ENCODE results near the gene WASF2. TPM values are rescaled to one million over a fixed set of nuclear protein-coding genes. Genes with fewer than 3 reads are reported as not detected.
"Not testable (repeated sequence)": the region's sequence is repeated elsewhere in the genome, so short reads cannot be mapped to it uniquely, and the experiment has no call there.

The WASF2 gene
- total RNA-seq, 1 experiment from 2014 or later: 68.6 TPM

DNA sequence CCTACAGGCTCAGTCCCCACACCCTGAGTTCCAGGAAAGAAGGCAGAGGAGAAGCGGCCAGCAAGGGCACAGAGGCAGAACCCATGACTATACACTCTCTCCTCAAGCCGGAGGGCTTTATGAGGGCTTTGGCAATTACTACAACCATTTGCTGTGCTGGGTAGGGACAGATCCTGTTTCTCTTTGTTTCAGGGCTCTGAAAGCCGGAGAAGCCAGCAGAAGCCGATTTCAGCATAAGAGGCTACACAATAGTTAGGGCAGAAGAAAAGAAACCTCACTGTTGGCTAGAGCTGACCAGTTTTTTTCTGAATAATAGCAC is 83.6 kb downstream of the WASF2 start:
- no peak for DNase-seq
- H3K4me1 Mint-ChIP-seq (ENCODE audit: low read depth, unreplicated experiment): no peaks in the 10 kb centered on the region
- intact Hi-C loops (cut with micrococcal nuclease; ENCODE audit: unreplicated experiment): no loop called here
- H3K36me3 Mint-ChIP-seq (ENCODE audit: insufficient read depth, unreplicated experiment): peaks cover 20% of the 10 kb centered on the region
- no peaks in the 10 kb centered on the region for H3K9me3 Mint-ChIP-seq (ENCODE audit: unreplicated experiment)
- ChIA-PET POLR2A (no interaction called here), CTCF (no interaction called here)
- H3K4me3 Mint-ChIP-seq (ENCODE audit: unreplicated experiment): no peak overlapping the region
- TF ChIP-seq CTCF (IDR thresholded peaks at IDR 0.05; ENCODE audit: insufficient read depth in 1 of 2, low read depth in 1 of 2, low read length in 1 of 2, severe bottlenecking in 1 of 2, unreplicated experiment in 1 of 2): no peak
- no peak overlapping the region for H3K4me3 ChIP-seq (ENCODE audit: low read depth, low read length)
- no peaks in the 10 kb centered on the region for H3K27me3 Mint-ChIP-seq (ENCODE audit: insufficient read depth, unreplicated experiment)
- H3K27ac Mint-ChIP-seq (ENCODE audit: unreplicated experiment): no peak overlapping the region
- BruUV-seq (replicated peaks): no TSS peak
- no peaks in the 10 kb centered on the region for H3K27me3 ChIP-seq (replicated peaks; ENCODE audit: control insufficient read depth, insufficient read depth, low read length)
- no peaks in the 10 kb centered on the region for H3K36me3 ChIP-seq (ENCODE audit: control insufficient read depth, insufficient read depth, low read length)
- no peaks in the 10 kb centered on the region for H3K4me1 ChIP-seq
- no peaks in the 10 kb centered on the region for H3K9me3 ChIP-seq

GRCh38 chr1:27405598-27406361 is 84.2 kb downstream of the WASF2 start:
- H3K27ac Mint-ChIP-seq (ENCODE audit: unreplicated experiment); H3K9me3 Mint-ChIP-seq (ENCODE audit: unreplicated experiment); H3K9me3 ChIP-seq; DNase-seq; H3K27me3 Mint-ChIP-seq (ENCODE audit: insufficient read depth, unreplicated experiment); H3K4me3 Mint-ChIP-seq (ENCODE audit: unreplicated experiment); intact Hi-C loops (cut with micrococcal nuclease; ENCODE audit: unreplicated experiment); POLR2A ChIA-PET; H3K27me3 ChIP-seq (replicated peaks; ENCODE audit: control insufficient read depth, insufficient read depth, low read length); H3K4me3 ChIP-seq (ENCODE audit: low read depth, low read length); BruUV-seq (replicated peaks); H3K4me1 ChIP-seq; H3K36me3 ChIP-seq (ENCODE audit: control insufficient read depth, insufficient read depth, low read length); H3K4me1 Mint-ChIP-seq (ENCODE audit: low read depth, unreplicated experiment): not testable (repeated sequence)
- CTCF ChIA-PET: interaction anchor here (0.5 kb wide), 1 partner anchor 445 kb away, joined by 8 read pairs; the partner anchor contains the start of gene KDF1
- peaks cover 20% of the 10 kb centered on the region for H3K36me3 Mint-ChIP-seq (ENCODE audit: insufficient read depth, unreplicated experiment)

- H3K36me3 ChIP-seq (ENCODE audit: control insufficient read depth, insufficient read depth, low read length): no peaks in the 10 kb centered on the region
- Mint-ChIP-seq H3K9me3 (ENCODE audit: unreplicated experiment) (no peaks in the 10 kb centered on the region), H3K4me1 (ENCODE audit: low read depth, unreplicated experiment) (no peaks in the 10 kb centered on the region), H3K4me3 (ENCODE audit: unreplicated experiment) (no peak overlapping the region), H3K27ac (ENCODE audit: unreplicated experiment) (no peak overlapping the region), H3K36me3 (ENCODE audit: insufficient read depth, unreplicated experiment) (peaks cover 25% of the 10 kb centered on the region), H3K27me3 (ENCODE audit: insufficient read depth, unreplicated experiment) (no peaks in the 10 kb centered on the region)
- intact Hi-C loops (cut with micrococcal nuclease; ENCODE audit: unreplicated experiment): no loop called here
- DNase-seq: no peak
- ChIA-PET POLR2A (no interaction called here), CTCF (no interaction called here)
- H3K4me3 ChIP-seq (ENCODE audit: low read depth, low read length): no peak overlapping the region
- no peak for TF ChIP-seq CTCF (IDR thresholded peaks at IDR 0.05; ENCODE audit: insufficient read depth in 1 of 2, low read depth in 1 of 2, low read length in 1 of 2, severe bottlenecking in 1 of 2, unreplicated experiment in 1 of 2)
- BruUV-seq (replicated peaks): no TSS peak
- no peaks in the 10 kb centered on the region for H3K9me3 ChIP-seq
- H3K4me1 ChIP-seq: no peaks in the 10 kb centered on the region
- no peaks in the 10 kb centered on the region for H3K27me3 ChIP-seq (replicated peaks; ENCODE audit: control insufficient read depth, insufficient read depth, low read length)
Observed at GRCh38 chr1:27405074-27405473, 84.9 kb downstream of the WASF2 start.
